NCI-H748 (cell line): ENCODE measurements around the gene FOXO1.

Experiments
- DNase-seq: peaks from one replicate; lab custom pipeline; 2025; ENCODE audit not compliant: unreplicated experiment; lab: John Stamatoyannopoulos, UW

The FOXO1 gene

DNA sequence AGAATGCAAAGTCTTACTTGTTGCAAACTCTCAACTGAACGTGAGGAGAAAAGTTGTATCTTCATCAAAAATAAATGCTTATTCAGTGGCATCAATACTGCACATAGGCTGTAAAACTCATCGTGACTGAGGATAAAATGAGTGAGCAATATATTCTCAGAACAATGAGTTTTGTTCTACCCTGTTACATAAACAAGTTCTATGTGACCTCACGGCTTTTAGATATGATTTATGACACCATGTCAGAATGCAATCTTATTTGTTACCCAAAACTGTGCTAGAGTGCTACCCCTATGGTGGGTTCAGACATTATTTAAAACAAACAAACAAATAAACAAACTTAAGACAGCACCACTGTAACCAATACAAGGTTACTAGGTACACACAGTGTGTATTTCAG is 55.4 kb downstream of the FOXO1 start:
- DNase-seq, result no peak

GRCh38 chr13:40609972-40610726 is 56.3 kb downstream of the FOXO1 start:
- peak; percentile 26 for DNase-seq

- DNase-seq, result no peak
Measured at GRCh38 chr13:40608308-40608707, 58.1 kb downstream of the FOXO1 start.

- DNase-seq, result no peak
Measured at GRCh38 chr13:40605573-40605972, 60.9 kb downstream of the FOXO1 start.

GRCh38 chr13:40604135-40604534 is 62.3 kb downstream of the FOXO1 start:
- no peak for DNase-seq

DNA sequence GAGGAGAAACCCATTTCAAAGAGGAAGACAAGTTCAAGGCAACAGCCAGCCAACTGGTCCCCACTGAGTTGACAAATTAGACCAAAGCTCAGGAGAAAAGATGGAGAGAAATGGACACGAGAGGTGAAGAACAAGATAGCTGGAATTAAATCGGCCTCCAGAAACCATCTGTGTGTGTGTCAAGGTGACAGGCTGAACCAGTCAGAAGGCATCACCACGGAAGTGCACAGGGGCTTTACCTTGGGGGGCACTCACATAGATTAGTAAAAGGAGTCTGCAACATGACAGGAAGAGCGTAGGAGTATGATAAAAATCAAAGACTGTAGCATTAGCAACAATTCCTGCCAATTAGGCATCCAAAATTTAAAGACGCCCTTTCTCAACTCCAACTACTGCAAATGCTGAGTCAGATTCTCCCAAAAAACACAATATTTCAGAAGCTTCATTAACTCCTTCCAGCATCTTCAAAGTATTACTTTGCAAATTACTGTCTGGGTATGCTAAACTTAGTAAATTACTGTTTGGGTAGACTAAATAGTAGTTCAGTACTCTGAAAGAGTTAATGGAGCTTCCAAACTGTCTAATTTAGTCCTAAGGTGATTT is 66.2 kb downstream of the FOXO1 start:
- no peak for DNase-seq

DNA sequence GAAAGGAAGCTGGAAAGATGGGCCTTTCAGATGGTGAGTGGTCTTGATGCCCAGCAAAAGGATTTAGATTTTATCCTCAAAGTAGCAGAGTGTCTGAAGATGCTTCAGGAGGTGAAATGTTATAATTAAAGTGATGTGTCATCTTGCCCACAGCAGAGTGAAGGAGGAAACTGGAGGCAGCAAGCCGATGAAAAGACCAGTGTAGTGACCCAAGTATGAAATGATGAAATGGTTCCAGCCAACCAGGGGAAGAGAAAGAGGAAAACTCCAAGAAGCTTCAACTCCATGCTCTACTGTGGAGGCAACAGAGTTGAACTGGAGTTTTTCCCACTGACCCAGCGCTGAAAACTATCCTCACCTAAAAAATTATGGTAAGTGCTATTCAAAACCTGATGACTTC is 66.7 kb downstream of the FOXO1 start:
- no peak for DNase-seq

- DNase-seq, result no peak
Measured at GRCh38 chr13:40599124-40599523, 67.3 kb downstream of the FOXO1 start.

DNA sequence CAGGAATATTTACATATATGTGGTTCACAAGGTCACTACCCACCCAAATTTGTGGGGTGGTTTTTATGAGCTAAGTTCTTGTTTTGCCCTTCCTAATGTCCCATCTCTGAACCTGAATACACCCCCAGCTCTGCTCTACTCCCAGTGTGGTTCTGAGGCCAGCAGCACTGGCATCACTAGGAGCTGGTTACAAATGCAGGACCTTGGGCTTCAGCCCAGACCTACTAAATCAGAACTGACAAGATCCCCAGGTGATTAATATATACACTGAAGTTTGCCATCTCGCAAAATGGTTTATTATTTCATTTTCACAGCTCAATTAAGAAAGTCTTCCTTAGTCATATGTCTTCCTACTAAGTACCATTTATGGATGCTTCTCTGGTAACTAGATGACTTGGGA is 67.9 kb downstream of the FOXO1 start:
- DNase-seq, result no peak

- DNase-seq, result no peak
Measured at GRCh38 chr13:40597735-40598365, 68.6 kb downstream of the FOXO1 start.

GRCh38 chr13:40596484-40596883 is 70.0 kb downstream of the FOXO1 start:
- DNase-seq, result no peak

DNA sequence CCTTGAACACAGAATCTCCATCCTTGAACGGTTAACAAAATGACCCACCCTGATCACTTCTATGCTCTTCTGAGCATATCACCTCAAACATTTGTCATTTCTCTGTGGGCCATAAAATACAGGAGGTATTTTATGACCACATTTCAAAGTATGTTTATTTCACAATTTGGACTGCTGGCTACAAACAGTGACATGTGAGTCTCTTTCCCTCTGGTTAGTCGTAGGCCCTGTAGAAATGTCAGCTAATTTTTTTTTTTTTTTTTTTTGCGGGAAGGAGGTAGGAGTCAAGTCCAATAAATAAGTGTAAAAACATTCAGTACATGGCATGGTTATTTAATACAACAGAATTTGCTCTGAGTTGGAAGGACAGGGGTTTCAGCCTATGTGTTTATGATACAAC is 70.7 kb downstream of the FOXO1 start:
- DNase-seq, result no peak

GRCh38 chr13:40592035-40592434 is 74.4 kb downstream of the FOXO1 start:
- no peak for DNase-seq

DNA sequence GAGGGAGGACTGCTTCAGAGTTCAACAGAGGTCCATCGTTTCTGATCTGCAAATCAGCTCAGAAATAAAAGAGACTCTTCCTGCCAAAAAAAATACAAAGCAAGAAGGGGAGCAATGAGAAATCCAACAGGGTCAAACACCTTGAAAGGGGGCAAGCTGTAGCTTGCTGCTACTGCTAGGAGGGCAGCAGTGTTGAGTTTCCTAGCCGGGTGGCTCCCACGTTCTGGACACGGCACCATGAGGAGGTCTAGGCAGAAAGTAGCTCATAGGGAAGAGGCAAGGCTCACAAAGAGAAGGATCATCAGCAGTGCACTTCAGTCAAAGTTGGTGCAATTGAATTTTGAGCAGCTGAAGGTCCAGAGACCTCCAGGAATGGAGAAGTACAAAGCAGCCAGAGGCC is 75.3 kb downstream of the FOXO1 start:
- DNase-seq, result no peak

DNA sequence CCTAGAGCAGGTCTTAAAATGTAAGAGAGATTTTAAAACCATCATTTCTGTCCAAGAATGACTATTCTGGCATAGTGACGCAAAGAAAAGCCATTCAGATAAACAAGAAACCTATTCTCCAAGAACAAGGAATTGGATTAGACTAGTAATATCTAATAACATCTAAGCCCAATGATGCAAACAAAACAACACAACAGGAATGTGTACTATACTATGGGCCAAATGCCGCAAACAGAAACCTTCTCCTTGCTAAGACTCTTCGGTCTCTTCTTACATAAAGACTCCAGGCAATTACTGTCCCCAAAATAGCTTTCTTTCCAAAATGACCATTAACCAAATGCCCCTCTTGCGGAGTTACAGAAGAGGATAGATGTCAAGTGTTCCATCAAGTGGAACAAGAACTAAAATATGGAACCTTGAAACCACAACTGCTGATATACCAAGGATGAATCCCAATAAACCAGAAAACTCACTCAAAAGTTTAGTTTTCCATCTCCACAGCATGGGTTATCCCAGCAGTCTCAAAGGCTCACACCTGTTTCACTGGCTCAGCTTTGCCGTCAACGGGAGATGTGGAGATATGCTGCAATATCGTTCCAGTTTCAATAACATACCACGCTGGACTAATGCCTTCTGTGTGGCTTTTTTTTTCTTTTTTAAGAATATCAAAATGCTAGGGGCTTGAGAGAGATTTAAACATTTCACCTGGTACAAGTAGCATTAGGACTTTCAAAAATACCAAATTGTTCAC is 76.2 kb downstream of the FOXO1 start:
- DNase-seq, result no peak

DNA sequence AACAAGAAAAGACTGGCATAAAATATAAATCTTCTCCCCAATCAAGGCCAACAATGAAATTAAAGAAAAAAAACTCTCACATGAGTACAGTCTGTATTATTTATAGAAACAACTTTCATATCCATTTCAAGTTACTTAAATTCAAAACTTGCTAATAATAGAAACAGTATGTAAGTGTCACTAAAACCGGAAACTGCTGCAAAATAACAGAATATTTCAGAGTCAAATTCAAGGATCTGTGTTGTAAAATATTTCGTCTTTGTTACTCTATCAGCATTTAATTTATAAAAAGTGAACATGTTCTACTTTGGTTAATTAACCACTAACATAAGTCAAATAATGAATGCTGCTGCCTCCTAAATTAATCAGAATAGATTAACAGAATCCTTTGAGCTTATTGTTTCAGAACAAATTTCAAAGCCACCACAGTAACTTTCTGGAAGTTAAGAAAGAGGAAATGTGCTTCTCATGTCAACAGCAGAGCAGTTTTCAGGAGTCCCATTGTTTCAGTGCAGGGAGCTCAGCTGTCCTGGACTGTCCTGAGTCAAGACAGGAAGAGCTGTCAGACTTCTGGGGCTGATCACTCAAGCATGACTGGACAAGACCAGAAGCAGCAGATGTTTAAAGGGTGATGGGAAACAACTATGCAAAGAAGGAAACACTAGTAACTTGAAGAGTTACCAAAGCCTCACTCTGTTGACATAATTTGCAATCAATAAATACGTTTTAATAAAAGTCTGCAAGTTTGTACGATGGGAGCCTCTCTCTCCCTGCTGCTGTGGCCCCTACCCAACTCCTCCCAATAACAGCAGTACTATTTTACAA is 76.9 kb downstream of the FOXO1 start:
- no peak for DNase-seq

DNA sequence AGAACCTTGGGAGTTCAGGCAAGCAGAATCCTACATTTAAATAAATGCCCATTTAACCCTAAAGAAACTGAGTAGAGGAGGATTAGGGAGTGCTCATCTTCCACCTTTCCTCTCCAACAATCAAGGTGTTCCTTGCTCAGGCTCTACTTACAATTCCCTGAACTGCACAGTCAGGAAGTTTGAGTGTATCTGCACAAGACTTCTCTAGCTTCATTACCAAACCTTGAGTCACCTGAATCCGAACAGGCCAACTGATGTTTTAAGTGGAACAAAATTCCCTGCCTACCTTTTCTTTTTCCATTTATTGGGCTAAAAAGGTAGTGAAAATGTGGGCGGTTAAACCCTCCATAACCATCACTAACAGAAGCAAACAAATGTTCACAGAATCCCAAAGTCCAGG is 78.3 kb downstream of the FOXO1 start:
- DNase-seq, result no peak

DNA sequence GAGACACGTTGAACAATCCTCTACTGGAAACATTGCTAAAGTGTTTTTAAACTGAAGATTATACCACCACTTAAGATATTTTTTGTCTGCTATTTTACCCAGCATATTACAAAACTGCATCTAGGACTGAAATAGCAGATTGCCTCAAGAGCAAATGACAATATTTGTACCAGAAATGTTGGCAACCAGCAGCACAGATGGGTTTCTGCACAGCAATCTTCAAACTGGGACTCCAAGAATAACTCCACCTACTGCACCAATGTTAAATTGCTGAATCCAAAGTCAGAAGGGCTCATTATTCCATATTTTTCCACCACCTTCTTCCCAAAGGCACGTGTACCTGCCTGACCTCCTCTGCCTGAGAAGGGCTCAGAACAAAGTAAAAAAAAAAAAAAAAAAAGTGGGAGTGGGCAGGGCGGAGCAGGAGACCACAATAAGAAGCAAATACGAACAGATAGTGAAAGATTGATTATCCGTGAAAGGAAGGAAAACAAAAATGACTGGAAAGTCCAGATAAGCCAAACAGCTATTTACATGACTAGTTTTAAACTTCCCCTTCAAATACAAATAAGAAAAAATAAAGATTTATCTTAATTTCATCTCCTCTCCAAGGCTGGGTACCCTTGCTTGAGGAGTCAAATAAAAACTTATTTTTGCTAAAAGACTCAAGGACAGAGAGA is 79.4 kb downstream of the FOXO1 start:
- no peak for DNase-seq

DNA sequence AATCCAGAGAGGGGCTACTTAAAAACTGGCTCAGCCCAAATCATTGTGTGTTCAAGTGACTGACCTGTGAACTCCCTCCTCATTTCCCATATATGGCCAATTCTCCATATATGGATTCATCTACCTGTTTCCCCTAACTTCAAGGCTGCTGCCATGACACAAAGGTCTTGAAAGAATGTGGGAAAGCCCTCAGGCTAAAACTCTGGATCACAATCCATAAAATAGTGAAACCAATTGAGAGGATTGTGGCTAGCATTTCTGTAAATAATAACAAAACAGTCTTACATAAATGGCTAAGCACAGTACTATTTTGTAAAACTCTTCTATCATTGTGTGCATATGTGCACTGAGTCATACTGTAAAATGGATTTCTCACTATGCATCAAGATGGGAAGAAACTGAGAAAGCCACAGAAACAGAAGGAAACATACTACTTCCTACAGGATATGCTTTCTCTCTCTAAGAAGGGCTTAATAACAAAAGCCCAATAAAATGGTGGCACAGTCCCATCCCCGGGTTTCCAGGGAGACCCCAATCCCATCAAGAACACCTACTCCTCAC is 80.5 kb downstream of the FOXO1 start:
- no peak for DNase-seq

GRCh38 chr13:40583738-40584137 is 82.7 kb downstream of the FOXO1 start:
- DNase-seq, result no peak
